KOPT-K1 (cell line): ENCODE measurements around the gene SLC23A3.

Experiments used
- H3K27ac ChIP-seq: fragments of 200-600 bp; sonication (generic); 2 replicates; pipeline ENCODE4 v1.5.1; 2016; ENCODE audit warnings: antibody characterized with exemption, mild to moderate bottlenecking, low read depth, low read length; ENCODE audit not compliant: poor library complexity, severe bottlenecking
- H3K36me3 ChIP-seq: fragments of 200-600 bp; sonication (generic); 2 replicates; pipeline ENCODE4 v1.5.1; 2017; ENCODE audit warnings: antibody characterized with exemption, mild to moderate bottlenecking, low read length, moderate library complexity; ENCODE audit not compliant: insufficient read depth
- H3K9me3 ChIP-seq: fragments of 200-600 bp; sonication (generic); 2 replicates; pipeline ENCODE4 v1.5.1; 2017; ENCODE audit warnings: antibody characterized with exemption, low read length, mild to moderate bottlenecking; ENCODE audit not compliant: insufficient read depth, poor library complexity, severe bottlenecking

SLC23A3 gene

GRCh38 chr2:219173176-219173575 lies 3.3 kb upstream of the SLC23A3 start:
- H3K27ac ChIP-seq: no peak overlapping the region
- H3K36me3 ChIP-seq: peaks cover 41% of the 10 kb centered on the region
- no peaks in the 10 kb centered on the region for H3K9me3 ChIP-seq

GRCh38 chr2:219172231-219173154 lies 2.7 kb upstream of the SLC23A3 start:
- Histone ChIP-seq H3K36me3 (peaks cover 41% of the 10 kb centered on the region), H3K9me3 (no peaks in the 10 kb centered on the region), H3K27ac (no peak overlapping the region)

GRCh38 chr2:219171231-219171651 lies 1.4 kb upstream of the SLC23A3 start:
- Histone ChIP-seq H3K27ac (no peak overlapping the region), H3K36me3 (peaks cover 41% of the 10 kb centered on the region), H3K9me3 (no peaks in the 10 kb centered on the region)

GRCh38 chr2:219168932-219169331 lies 897 bp downstream of the SLC23A3 start:
- Histone ChIP-seq H3K27ac (no peak overlapping the region), H3K36me3 (peaks cover 29% of the 10 kb centered on the region), H3K9me3 (no peaks in the 10 kb centered on the region)

GRCh38 chr2:219168526-219168925 lies 1.3 kb downstream of the SLC23A3 start:
- Histone ChIP-seq H3K36me3 (peaks cover 25% of the 10 kb centered on the region), H3K9me3 (no peaks in the 10 kb centered on the region), H3K27ac (no peak overlapping the region)

GRCh38 chr2:219167997-219168396 lies 1.8 kb downstream of the SLC23A3 start:
- Histone ChIP-seq H3K9me3 (no peaks in the 10 kb centered on the region), H3K27ac (no peak overlapping the region), H3K36me3 (peaks cover 22% of the 10 kb centered on the region)

- Histone ChIP-seq H3K27ac (no peak overlapping the region), H3K36me3 (no peaks in the 10 kb centered on the region), H3K9me3 (no peaks in the 10 kb centered on the region)
Measured at GRCh38 chr2:219165058-219165911, 4.5 kb downstream of the SLC23A3 start.

GRCh38 chr2:219163156-219163555 lies 6.7 kb downstream of the SLC23A3 start:
- Histone ChIP-seq H3K36me3 (peaks cover 1% of the 10 kb centered on the region; the same call in 1 of the 2 replicates), H3K27ac (no peak overlapping the region), H3K9me3 (no peaks in the 10 kb centered on the region)

- no peaks in the 10 kb centered on the region for H3K9me3 ChIP-seq
- peaks cover 21% of the 10 kb centered on the region for H3K36me3 ChIP-seq
- H3K27ac ChIP-seq: peak overlapping the region; percentile 84
Measured at GRCh38 chr2:219161097-219161496, 8.7 kb downstream of the SLC23A3 start.

GRCh38 chr2:219160186-219161017 lies 9.4 kb downstream of the SLC23A3 start, which contains the start of gene NHEJ1:
NHEJ1 (minus strand) TSS chr2:219160815; CDS start chr2:219158362, 2,453 bp downstream.
- H3K27ac ChIP-seq: peak within 1 kb of the TSS; percentile 84
- H3K9me3 ChIP-seq: no peaks in the 10 kb centered on the region
- H3K36me3 ChIP-seq: peaks cover 21% of the 10 kb centered on the region

- Histone ChIP-seq H3K36me3 (peaks cover 21% of the 10 kb centered on the region), H3K9me3 (no peaks in the 10 kb centered on the region), H3K27ac (peak overlapping the region; percentile 84)
Measured at GRCh38 chr2:219159771-219160185, 10.1 kb downstream of the SLC23A3 start.

- Histone ChIP-seq H3K9me3 (no peaks in the 10 kb centered on the region), H3K36me3 (peaks cover 29% of the 10 kb centered on the region), H3K27ac (no peak overlapping the region)
Measured at GRCh38 chr2:219158586-219158985, 11.2 kb downstream of the SLC23A3 start.

GRCh38 chr2:219158025-219158424 lies 11.8 kb downstream of the SLC23A3 start:
- Histone ChIP-seq H3K36me3 (peaks cover 33% of the 10 kb centered on the region), H3K27ac (no peak overlapping the region), H3K9me3 (no peaks in the 10 kb centered on the region)

GRCh38 chr2:219157396-219157795 lies 12.4 kb downstream of the SLC23A3 start:
- H3K36me3 ChIP-seq: peaks cover 33% of the 10 kb centered on the region
- H3K27ac ChIP-seq: no peak overlapping the region
- H3K9me3 ChIP-seq: no peaks in the 10 kb centered on the region
